ENCODE data around the gene PTOV1. TPM values are rescaled to one million over a fixed set of nuclear protein-coding genes. Genes with fewer than 3 reads are reported as not detected.
A peak's percentile ranks its signal among the peaks of the same experiment; 100 is the strongest.

PTOV1 gene
- total RNA-seq, 4 donors from 2014 or later: 52.9 to 89.1 (median 60.0) TPM

DNA sequence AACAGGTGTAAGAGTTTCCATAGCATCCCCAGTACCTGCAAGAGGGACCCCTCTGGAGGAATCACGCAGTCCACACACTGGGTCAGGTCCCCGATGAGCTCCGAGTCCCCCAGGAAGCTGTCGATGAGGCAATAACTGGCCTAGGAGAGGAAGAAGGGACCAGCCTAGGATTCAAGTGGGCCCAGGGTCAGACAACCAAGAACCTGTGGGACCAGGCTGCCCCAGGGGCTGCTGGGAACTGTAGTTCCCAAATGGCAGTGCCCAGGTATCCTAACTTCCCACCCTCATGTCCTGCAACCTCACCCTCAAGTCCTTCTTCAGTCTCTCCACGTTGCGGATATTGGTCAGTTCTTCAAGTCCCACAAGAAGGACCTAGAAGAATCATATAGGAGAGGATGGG lies 39.6 kb upstream of the PTOV1 start:
- 90% methylated on average over 5 of the region's 6 CpGs; no CpG with 5 or more reads in 1 of the 2 donors for WGBS, 2 donors (ENCODE audit: low coverage in 1 of 2)
- Histone ChIP-seq H3K4me1 (peaks cover 0 to 52% (median 11%) of the 10 kb centered on the region in 3 donors), H3K27ac (peak overlapping the region in 1 of 4 donors; percentile 11)

GRCh38 chr19:49812452-49812996 lies 38.4 kb upstream of the PTOV1 start:
- no peaks in the 10 kb centered on the region for H3K27me3 ChIP-seq
- H3K4me3 ChIP-seq: peak overlapping the region; percentile 67 to 78
- TF ChIP-seq EP300 (IDR thresholded peaks at IDR 0.05): no peak
- no peak for TF ChIP-seq POLR2A (IDR thresholded peaks at IDR 0.05)
- no peak for TF ChIP-seq POLR2AphosphoS5 (IDR thresholded peaks at IDR 0.05)
- peak overlapping the region; percentile 87 to 92 (median 90) for H3K27ac ChIP-seq
- no peaks in the 10 kb centered on the region for H3K9me3 ChIP-seq
- H3K36me3 ChIP-seq: peaks cover 0 to 3% of the 10 kb centered on the region in 2 donors
- peaks cover 0 to 60% (median 14%) of the 10 kb centered on the region in 3 donors for H3K4me1 ChIP-seq
- WGBS, 2 donors (ENCODE audit: low coverage in 1 of 2): 20 to 61% methylated on average over 2 to 8 of the region's 11 CpGs
- ATAC-seq: no peak

More for the DNA sequence above, 39.6 kb upstream of the PTOV1 start:
- TF ChIP-seq EP300 (IDR thresholded peaks at IDR 0.05): no peak
- no peak for TF ChIP-seq POLR2A (IDR thresholded peaks at IDR 0.05)
- TF ChIP-seq POLR2AphosphoS5 (IDR thresholded peaks at IDR 0.05): no peak
- TF ChIP-seq, protein P1, sequence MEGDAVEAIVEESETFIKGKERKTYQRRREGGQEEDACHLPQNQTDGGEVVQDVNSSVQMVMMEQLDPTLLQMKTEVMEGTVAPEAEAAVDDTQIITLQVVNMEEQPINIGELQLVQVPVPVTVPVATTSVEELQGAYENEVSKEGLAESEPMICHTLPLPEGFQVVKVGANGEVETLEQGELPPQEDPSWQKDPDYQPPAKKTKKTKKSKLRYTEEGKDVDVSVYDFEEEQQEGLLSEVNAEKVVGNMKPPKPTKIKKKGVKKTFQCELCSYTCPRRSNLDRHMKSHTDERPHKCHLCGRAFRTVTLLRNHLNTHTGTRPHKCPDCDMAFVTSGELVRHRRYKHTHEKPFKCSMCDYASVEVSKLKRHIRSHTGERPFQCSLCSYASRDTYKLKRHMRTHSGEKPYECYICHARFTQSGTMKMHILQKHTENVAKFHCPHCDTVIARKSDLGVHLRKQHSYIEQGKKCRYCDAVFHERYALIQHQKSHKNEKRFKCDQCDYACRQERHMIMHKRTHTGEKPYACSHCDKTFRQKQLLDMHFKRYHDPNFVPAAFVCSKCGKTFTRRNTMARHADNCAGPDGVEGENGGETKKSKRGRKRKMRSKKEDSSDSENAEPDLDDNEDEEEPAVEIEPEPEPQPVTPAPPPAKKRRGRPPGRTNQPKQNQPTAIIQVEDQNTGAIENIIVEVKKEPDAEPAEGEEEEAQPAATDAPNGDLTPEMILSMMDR (IDR thresholded peaks at IDR 0.05): no peak
- no peak for ATAC-seq
- peaks cover 0 to 15% of the 10 kb centered on the region in 2 donors for H3K36me3 ChIP-seq
- H3K4me3 ChIP-seq: no peak overlapping the region
- no peaks in the 10 kb centered on the region for H3K27me3 ChIP-seq
- H3K9me3 ChIP-seq: no peaks in the 10 kb centered on the region

GRCh38 chr19:49812997-49813861 lies 37.7 kb upstream of the PTOV1 start, which contains the start of gene FUZ:
Gene FUZ, minus strand, starts transcription at chr19:49813292. Its CDS starts 186 bp downstream, at chr19:49813106.
- peak within 1 kb of the TSS; percentile 67 to 78 for H3K4me3 ChIP-seq

DNA sequence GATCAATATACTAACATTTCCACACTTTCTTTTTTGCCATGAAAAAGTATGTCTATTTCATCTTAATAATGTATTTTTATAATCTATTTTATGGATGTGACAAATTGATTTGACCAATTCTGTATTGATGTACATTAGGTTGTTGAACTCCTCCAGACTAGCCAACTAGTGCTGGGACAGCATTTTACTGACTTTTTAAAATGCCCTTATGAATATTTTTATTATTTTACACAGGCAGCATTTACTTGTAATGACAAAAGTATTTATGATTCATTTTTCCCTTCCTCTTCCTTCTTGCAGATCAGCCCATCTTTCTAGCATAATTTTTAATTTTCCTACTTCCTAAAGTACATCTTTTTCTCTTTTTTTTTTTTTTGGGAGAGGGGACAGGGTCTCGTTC lies 36.9 kb upstream of the PTOV1 start:
- no peaks in the 10 kb centered on the region for H3K9me3 ChIP-seq
- H3K4me1 ChIP-seq: peaks cover 0 to 54% (median 12%) of the 10 kb centered on the region in 3 donors
- H3K36me3 ChIP-seq: no peaks in the 10 kb centered on the region
- H3K27ac ChIP-seq: peak overlapping the region; percentile 87 to 92 (median 90)
- H3K27me3 ChIP-seq: no peaks in the 10 kb centered on the region
- peak overlapping the region in 1 of 2 donors; percentile 67 for H3K4me3 ChIP-seq
- TF ChIP-seq POLR2AphosphoS5 (IDR thresholded peaks at IDR 0.05): no peak
- TF ChIP-seq, protein P1 (IDR thresholded peaks at IDR 0.05): no peak
- TF ChIP-seq POLR2A (IDR thresholded peaks at IDR 0.05): no peak
- no peak for TF ChIP-seq EP300 (IDR thresholded peaks at IDR 0.05)
- WGBS, 2 donors (ENCODE audit: low coverage in 1 of 2): 20% methylated on average over 1 of the region's 1 CpG; no CpG with 5 or more reads in 1 of the 2 donors
- no peak for ATAC-seq

More at GRCh38 chr19:49812997-49813861, 37.7 kb upstream of the PTOV1 start, which contains the start of gene FUZ:
- no peaks in the 10 kb centered on the region for H3K9me3 ChIP-seq
- peak within 1 kb of the TSS; percentile 87 to 92 (median 90) for H3K27ac ChIP-seq
- no peaks in the 10 kb centered on the region for H3K36me3 ChIP-seq
- WGBS, 2 donors (ENCODE audit: low coverage in 1 of 2): 0% methylated on average over 9 to 13 of the region's 45 CpGs
- peaks cover 0 to 55% (median 13%) of the 10 kb centered on the region in 3 donors for H3K4me1 ChIP-seq
- TF ChIP-seq POLR2AphosphoS5 (IDR thresholded peaks at IDR 0.05) (peak; percentile 66), POLR2A (IDR thresholded peaks at IDR 0.05) (peak in 1 of 2 donors; percentile 14), EP300 (IDR thresholded peaks at IDR 0.05) (no peak)
- TF ChIP-seq, protein P1 (IDR thresholded peaks at IDR 0.05): peak in 3 of 4 experiments; percentile 39 to 51 (median 40)
- H3K27me3 ChIP-seq: no peaks in the 10 kb centered on the region
- ATAC-seq: peak; percentile 76

DNA sequence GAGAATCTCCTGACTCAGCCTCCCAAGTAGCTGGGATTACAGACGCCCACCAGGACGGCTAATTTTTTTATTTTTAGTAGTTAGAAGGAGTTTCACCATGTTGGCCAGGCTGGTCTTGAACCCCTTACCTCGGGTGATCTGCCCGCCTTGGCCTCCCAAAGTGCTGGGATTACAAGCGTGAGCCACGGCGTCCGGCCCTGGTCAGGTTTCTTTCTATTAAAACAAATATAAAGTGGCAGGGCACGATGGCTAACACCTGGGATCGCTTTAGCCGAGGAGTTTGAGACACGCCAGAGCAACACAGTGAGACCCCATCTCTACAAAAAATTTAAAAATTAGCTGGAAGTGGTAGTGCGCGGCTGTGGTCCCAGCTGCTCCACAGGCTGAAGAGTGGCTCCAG lies 34.4 kb upstream of the PTOV1 start:
- no peak for ATAC-seq
- peaks cover 0 to 52% (median 10%) of the 10 kb centered on the region in 3 donors for H3K4me1 ChIP-seq
- no peak for TF ChIP-seq EP300 (IDR thresholded peaks at IDR 0.05)
- TF ChIP-seq POLR2AphosphoS5 (IDR thresholded peaks at IDR 0.05): no peak
- WGBS, 2 donors (ENCODE audit: low coverage in 1 of 2): 52 to 92% methylated on average over 2 to 5 of the region's 14 CpGs
- peak overlapping the region in 1 of 2 donors; percentile 87 for H3K4me3 ChIP-seq
- H3K36me3 ChIP-seq: peaks cover 0 to 11% of the 10 kb centered on the region in 2 donors
- H3K27ac ChIP-seq: peak overlapping the region; percentile 40 to 98 (median 94)
- no peaks in the 10 kb centered on the region for H3K27me3 ChIP-seq
- no peaks in the 10 kb centered on the region for H3K9me3 ChIP-seq

Data from gastroesophageal sphincter (tissue), 4 donors.